Fibroblast of lung (primary cell): Measurements from ENCODE around the gene ZC3H13. TPM values are rescaled to one million over a fixed set of nuclear protein-coding genes. Genes with fewer than 3 reads are reported as not detected.

Source experiments
- DNase-seq, 2 donors: peaks; one replicate each; pipeline versions ENCODE4 v3.0.0 to v3.0.0-alpha.2; 2010; ENCODE audit warnings: low read depth in 2 of 2
- H2AFZ ChIP-seq: 2 replicates; pipeline ENCODE4 v1.5.1; 2012; ENCODE audit warnings: low read length, control low read depth, inconsistent platforms
- H3K27ac ChIP-seq: 2 replicates; pipeline ENCODE4 v1.5.1; 2011; ENCODE audit warnings: low read length, control low read depth; ENCODE audit not compliant: insufficient read depth
- H3K27me3 ChIP-seq: 2 replicates; pipeline ENCODE4 v1.5.1; 2011; ENCODE audit warnings: mild to moderate bottlenecking, low read length; ENCODE audit not compliant: control insufficient read depth, insufficient read depth
- H3K36me3 ChIP-seq: 2 replicates; pipeline ENCODE4 v1.5.1; 2011; ENCODE audit warnings: low read length; ENCODE audit not compliant: control insufficient read depth, insufficient read depth
- H3K4me1 ChIP-seq: 2 replicates; pipeline ENCODE4 v1.5.1; 2011; ENCODE audit warnings: low read length; ENCODE audit not compliant: control insufficient read depth, insufficient read depth; ENCODE audit errors: extremely low read depth
- H3K4me2 ChIP-seq: 2 replicates; pipeline ENCODE4 v1.5.1; 2011; ENCODE audit warnings: low read length, control low read depth; ENCODE audit not compliant: insufficient read depth; ENCODE audit errors: extremely low read depth
- H3K4me3 ChIP-seq, 4 experiments: fragments of 200-600 bp in 1 of 4; sonication (generic) in 1 of 4; replicated peaks in 1 of 4; 2 replicates each; pipeline ENCODE4 v1.5.1; 2011 to 2016; ENCODE audit warnings: low read length in 4 of 4, low read depth in 3 of 4, mild to moderate bottlenecking in 3 of 4, control low read depth in 2 of 4, inconsistent platforms in 1 of 4, mixed read lengths in 1 of 4; ENCODE audit not compliant: insufficient read depth in 1 of 4; ENCODE audit errors: control extremely low read depth in 1 of 4
- H3K79me2 ChIP-seq: 2 replicates; pipeline ENCODE4 v1.5.1; 2012; ENCODE audit warnings: mild to moderate bottlenecking, low read length, inconsistent platforms; ENCODE audit not compliant: control insufficient read depth, insufficient read depth
- H3K9ac ChIP-seq: 2 replicates; pipeline ENCODE4 v1.5.1; 2011; ENCODE audit warnings: mild to moderate bottlenecking, low read length, control low read depth; ENCODE audit not compliant: insufficient read depth
- H3K9me3 ChIP-seq: 2 replicates; pipeline ENCODE4 v1.5.1; 2012; ENCODE audit warnings: low read depth, low read length; ENCODE audit not compliant: control insufficient read depth, insufficient read depth
- H4K20me1 ChIP-seq: 2 replicates; pipeline ENCODE4 v1.5.1; 2011; ENCODE audit warnings: low read length; ENCODE audit not compliant: control insufficient read depth, insufficient read depth; ENCODE audit errors: extremely low read depth
- CTCF ChIP-seq, 2 donors: IDR thresholded peaks in 1 of 2; conservative IDR thresholded peaks in 1 of 2; 1 replicate in 1 of 2; 2 replicates in 1 of 2; pipeline ENCODE4 v1.5.1; 2011 to 2012; ENCODE audit warnings: low read length in 2 of 2, control low read depth in 1 of 2, inconsistent platforms in 1 of 2, low read depth in 1 of 2, mild to moderate bottlenecking in 1 of 2
- EZH2 ChIP-seq: IDR thresholded peaks from 2 replicates; pipeline ENCODE4 v1.5.1; 2012; ENCODE audit warnings: low read length, control low read depth, mild to moderate bottlenecking; ENCODE audit errors: missing control alignments
- polyA plus RNA-seq, 2 donors: library from polyadenylated mRNA; depleted of rRNA in 1 of 2; stranded (reverse) in 1 of 2; unstranded in 1 of 2; fragments of >200 nt; gene quantifications; 2 replicates each; pipeline ENCODE4 v1.2.1, GENCODE V29; 2011 to 2012; ENCODE audit warnings: missing spikeins in 1 of 2
- total RNA-seq: library from RNA; depleted of rRNA; stranded (reverse); fragments of >200 nt; gene quantifications from 2 replicates; pipeline ENCODE4 v1.2.1, GENCODE V29; 2014

The ZC3H13 gene
- total and polyA plus RNA-seq, 2 donors (not counting 1 experiment from before 2014, with no cell fraction given): 4.5 to 21.8 TPM

DNA sequence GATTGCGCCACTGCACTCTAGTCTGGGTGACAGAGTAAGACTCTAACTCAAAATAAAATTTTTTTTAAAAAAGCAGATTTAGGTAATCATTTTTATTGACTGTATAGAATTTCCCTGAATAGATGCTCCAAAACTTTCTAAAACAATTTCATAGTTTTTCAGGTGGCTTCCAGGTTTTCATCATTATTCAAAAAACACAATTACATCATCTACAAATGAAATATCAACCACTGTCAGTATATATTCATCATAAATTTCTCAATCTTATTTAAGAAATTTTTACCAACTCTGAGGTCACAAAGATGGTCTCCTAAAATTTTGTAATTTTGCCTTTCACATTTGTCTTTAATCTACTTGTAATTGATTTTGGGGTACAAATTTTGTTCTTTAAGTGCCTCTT lies 48.1 kb downstream of the ZC3H13 start:
- H3K27ac ChIP-seq: no peak overlapping the region
- H3K27me3 ChIP-seq: no peaks in the 10 kb centered on the region
- no peaks in the 10 kb centered on the region for H3K79me2 ChIP-seq
- no peak overlapping the region for H3K9ac ChIP-seq
- no peak for DNase-seq
- H2AFZ ChIP-seq: no peak overlapping the region
- H3K9me3 ChIP-seq: no peaks in the 10 kb centered on the region
- peaks cover 7% of the 10 kb centered on the region for H3K36me3 ChIP-seq
- H4K20me1 ChIP-seq: no peaks in the 10 kb centered on the region
- H3K4me1 ChIP-seq: no peaks in the 10 kb centered on the region
- no peak overlapping the region for H3K4me3 ChIP-seq
- H3K4me2 ChIP-seq: no peak overlapping the region
- TF ChIP-seq CTCF (conservative IDR thresholded peaks at IDR 0.05 in 1 of 2, IDR thresholded peaks at IDR 0.05 in 1 of 2; ENCODE audit: low read depth in 1 of 2, low read length in 2 of 2) (no peak), EZH2 (no peak)

GRCh38 chr13:45996631-45997030 lies 55.9 kb downstream of the ZC3H13 start:
- no peak for DNase-seq

DNA sequence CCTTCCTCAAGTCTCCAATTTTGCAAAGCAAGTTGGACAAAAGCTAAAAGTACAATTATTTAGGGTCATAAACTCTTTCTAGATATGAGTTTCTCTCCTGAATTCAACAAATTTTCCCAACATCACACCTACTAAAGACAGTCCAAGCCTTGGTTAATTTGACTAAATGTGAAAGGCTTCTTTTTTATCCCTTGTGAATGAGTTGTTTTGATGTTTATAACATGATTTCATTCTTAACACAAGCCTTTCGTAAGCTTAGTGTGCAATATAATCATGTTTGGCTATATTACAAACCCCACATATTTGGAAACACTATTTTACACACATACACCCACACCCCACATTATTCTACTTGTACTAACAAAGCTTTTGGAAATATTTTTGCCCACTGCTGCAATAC lies 57.3 kb downstream of the ZC3H13 start:
- peaks cover 3% of the 10 kb centered on the region for H3K36me3 ChIP-seq
- H3K27me3 ChIP-seq: no peaks in the 10 kb centered on the region
- H3K4me3 ChIP-seq: no peak overlapping the region
- H2AFZ ChIP-seq: no peak overlapping the region
- no peaks in the 10 kb centered on the region for H4K20me1 ChIP-seq
- H3K9ac ChIP-seq: no peak overlapping the region
- no peaks in the 10 kb centered on the region for H3K4me1 ChIP-seq
- H3K79me2 ChIP-seq: no peaks in the 10 kb centered on the region
- no peak for DNase-seq
- no peaks in the 10 kb centered on the region for H3K9me3 ChIP-seq
- TF ChIP-seq CTCF (conservative IDR thresholded peaks at IDR 0.05 in 1 of 2, IDR thresholded peaks at IDR 0.05 in 1 of 2; ENCODE audit: low read depth in 1 of 2, low read length in 2 of 2): no peak
- no peak for TF ChIP-seq EZH2
- H3K27ac ChIP-seq: no peak overlapping the region
- H3K4me2 ChIP-seq: no peak overlapping the region

More at GRCh38 chr13:45996631-45997030, 55.9 kb downstream of the ZC3H13 start:
- Histone ChIP-seq H3K9me3 (no peaks in the 10 kb centered on the region), H3K27me3 (no peaks in the 10 kb centered on the region), H3K36me3 (peaks cover 8% of the 10 kb centered on the region), H3K27ac (no peak overlapping the region), H4K20me1 (no peaks in the 10 kb centered on the region), H3K79me2 (no peaks in the 10 kb centered on the region), H3K9ac (no peak overlapping the region), H2AFZ (no peak overlapping the region), H3K4me1 (no peaks in the 10 kb centered on the region), H3K4me2 (no peak overlapping the region), H3K4me3 (no peak overlapping the region)
- TF ChIP-seq EZH2 (no peak), CTCF (conservative IDR thresholded peaks at IDR 0.05 in 1 of 2, IDR thresholded peaks at IDR 0.05 in 1 of 2; ENCODE audit: low read depth in 1 of 2, low read length in 2 of 2) (no peak)
